Astrocyte of the spinal cord (primary cell): ENCODE measurements around the gene ADGRE2.

ENCODE experiments used
- DNase-seq: peaks from one replicate; pipeline ENCODE4 v3.0.0; 2011; ENCODE audit warnings: low read depth, low spot score
- H3K4me3 ChIP-seq: 2 replicates; pipeline ENCODE4 v1.5.1; 2011; ENCODE audit warnings: low read depth, mild to moderate bottlenecking, low read length, moderate library complexity
- in situ Hi-C: cut with HindIII; loops from 2 replicates; pipeline ENCODE4 v1.10.0; 2017; ENCODE audit warnings: low sequenced_read_pairs
- TF ChIP-seq, protein P1 (sequence below): IDR thresholded peaks from 2 replicates; pipeline ENCODE4 v1.5.1; 2012; ENCODE audit warnings: low read depth, mild to moderate bottlenecking, low read length, inconsistent platforms

The ADGRE2 gene

DNA sequence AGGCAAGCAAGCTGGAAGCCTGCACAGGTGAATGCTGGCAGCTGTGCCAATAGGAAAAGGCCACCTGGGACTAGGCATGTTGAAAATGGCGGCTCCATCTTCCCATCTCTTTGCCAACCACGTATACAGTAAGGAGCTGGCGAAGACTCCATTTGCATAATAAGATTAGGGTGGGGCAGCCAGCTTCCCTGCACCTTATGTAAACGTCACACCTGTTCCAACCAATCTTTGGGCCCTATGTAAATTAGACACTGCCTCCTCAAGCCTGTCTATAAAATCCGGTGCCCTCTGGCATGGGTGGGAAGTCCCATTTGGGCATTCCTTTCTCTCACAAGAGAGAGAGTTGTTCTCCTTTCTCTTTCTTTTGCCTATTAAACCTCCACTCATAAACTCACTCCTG is 16.8 kb downstream of the ADGRE2 start:
- H3K4me3 ChIP-seq, result no peak overlapping the region
- TF ChIP-seq, protein P1, sequence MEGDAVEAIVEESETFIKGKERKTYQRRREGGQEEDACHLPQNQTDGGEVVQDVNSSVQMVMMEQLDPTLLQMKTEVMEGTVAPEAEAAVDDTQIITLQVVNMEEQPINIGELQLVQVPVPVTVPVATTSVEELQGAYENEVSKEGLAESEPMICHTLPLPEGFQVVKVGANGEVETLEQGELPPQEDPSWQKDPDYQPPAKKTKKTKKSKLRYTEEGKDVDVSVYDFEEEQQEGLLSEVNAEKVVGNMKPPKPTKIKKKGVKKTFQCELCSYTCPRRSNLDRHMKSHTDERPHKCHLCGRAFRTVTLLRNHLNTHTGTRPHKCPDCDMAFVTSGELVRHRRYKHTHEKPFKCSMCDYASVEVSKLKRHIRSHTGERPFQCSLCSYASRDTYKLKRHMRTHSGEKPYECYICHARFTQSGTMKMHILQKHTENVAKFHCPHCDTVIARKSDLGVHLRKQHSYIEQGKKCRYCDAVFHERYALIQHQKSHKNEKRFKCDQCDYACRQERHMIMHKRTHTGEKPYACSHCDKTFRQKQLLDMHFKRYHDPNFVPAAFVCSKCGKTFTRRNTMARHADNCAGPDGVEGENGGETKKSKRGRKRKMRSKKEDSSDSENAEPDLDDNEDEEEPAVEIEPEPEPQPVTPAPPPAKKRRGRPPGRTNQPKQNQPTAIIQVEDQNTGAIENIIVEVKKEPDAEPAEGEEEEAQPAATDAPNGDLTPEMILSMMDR, result no peak
- in situ Hi-C loops, result no loop called here
- no peak for DNase-seq

DNA sequence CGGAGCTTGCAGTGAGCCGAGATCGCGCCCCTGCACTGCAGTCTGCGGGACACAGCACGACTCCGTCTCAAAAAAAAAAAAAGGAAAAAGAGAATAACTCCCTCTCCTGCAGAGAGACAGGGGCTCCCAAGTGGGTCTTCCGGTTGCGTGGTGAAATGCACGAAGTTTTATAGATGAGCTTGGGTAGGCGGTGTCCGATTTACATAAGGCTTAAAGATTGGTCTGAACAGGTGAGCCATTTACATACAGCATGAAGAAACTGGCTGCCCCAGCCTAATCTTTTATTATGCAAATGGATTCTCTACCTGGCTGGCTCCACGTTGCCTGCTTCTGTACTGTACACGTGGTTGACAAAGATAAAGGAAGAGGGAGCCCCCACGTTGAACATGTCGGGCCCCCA is 19.5 kb downstream of the ADGRE2 start:
- no peak overlapping the region for H3K4me3 ChIP-seq
- no peak for DNase-seq
- TF ChIP-seq, protein P1, result no peak
- in situ Hi-C loops, result no loop called here

DNA sequence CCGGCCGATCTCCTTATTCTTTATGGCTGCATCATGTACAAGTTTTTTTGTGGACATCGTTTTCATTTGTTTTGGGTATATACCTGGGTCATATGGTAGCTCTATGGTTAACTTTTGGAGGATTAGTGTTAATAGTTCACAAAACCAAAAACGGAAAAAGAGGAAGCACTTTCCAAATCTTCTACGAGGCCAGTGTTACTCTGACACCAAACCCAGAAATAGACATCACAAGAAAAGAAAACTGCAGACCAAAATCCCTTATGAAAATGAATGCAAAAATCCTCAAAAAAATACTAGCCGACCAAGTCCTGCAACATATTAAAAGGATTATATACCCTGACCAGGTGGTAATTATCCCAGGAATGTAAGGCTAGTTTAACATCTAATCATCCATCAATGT is 29.8 kb downstream of the ADGRE2 start:
- DNase-seq, result no peak
- in situ Hi-C loops, result no loop called here
- no peak overlapping the region for H3K4me3 ChIP-seq
- TF ChIP-seq, protein P1, result no peak

DNA sequence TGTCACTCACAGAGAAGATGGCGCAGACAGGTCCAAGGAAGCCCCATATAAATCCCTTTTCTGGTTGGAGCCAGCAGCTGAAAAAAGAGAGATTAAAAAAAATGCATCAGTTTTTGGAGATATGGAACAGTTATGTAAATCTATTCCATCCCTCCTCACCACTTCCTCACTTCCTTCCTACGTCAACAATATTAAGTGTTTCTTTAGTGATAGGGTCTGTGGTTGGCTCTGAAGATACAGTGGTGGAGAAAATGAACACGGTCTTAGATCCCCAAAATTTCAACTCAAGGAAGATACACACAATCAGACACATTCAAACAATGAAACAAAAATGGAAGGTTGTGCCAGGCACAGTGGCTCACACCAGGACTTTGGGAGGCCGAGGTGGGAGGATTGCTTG is 31.5 kb downstream of the ADGRE2 start:
- no peak for DNase-seq
- no peak overlapping the region for H3K4me3 ChIP-seq
- in situ Hi-C loops, result no loop called here
- TF ChIP-seq, protein P1, result no peak

DNA sequence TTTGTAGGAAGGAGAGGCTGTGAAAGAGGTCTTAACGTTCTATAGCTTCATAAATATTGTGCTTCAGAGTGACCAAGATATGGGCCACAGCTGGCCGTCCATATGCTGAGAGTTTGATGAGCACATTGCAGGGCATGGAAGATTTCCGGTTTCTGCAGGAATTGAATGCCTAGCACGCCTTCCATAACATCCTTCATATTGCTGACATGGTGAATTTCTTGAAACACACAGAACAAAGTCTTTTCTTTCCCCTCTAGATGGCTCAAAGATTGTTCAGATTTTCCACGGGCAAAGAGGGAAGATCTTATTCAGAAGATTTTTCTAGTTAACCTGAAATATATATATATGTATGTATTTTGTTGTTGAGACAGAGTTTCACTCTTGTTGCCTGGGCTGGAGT is 42.4 kb downstream of the ADGRE2 start:
- no peak overlapping the region for H3K4me3 ChIP-seq
- DNase-seq, result no peak
- in situ Hi-C loops, result no loop called here
- TF ChIP-seq, protein P1, result no peak

DNA sequence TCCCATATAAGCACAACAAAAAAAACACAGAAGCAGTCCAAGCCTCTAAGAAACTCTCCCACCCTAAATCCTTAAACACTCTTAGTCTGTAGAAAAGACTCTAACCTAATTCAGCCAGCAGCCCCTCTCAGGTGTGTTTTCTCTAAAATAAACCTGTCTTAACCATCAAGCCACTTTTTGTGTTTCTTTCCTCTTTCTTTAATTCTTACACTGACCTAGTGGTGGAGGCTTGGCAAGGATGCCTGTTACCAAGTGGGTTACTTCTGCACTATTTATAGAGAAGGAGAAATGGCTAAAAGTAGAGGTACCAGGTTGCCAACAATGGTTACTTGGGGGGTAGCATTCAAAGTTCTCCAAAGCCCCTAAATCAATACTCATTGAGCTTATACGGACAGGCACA is 44.8 kb downstream of the ADGRE2 start:
- TF ChIP-seq, protein P1, result no peak
- no peak for DNase-seq
- no peak overlapping the region for H3K4me3 ChIP-seq
- in situ Hi-C loops, result no loop called here

DNA sequence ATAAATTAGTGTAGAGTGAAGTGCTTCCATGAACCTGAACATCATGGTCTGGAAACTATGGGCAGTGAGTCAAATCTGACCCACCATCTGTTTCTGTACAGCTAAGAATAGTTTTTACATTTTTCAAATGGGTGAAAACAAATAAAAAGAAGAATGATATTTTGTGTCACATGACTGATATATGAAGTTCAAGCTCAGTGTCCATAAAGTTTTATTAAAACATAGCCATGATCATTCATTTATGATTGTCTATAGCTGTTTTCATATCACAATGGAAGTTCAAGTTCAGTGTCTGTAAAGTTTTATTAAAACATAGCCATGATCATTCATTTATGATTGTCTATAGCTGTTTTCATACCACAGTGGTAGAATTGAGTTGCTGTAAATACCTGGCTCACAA is 45.9 kb downstream of the ADGRE2 start:
- no peak overlapping the region for H3K4me3 ChIP-seq
- in situ Hi-C loops, result no loop called here
- TF ChIP-seq, protein P1, result no peak
- no peak for DNase-seq
